Measurements from ENCODE around the gene NPIPB2.
"Not testable (repeated sequence)": the region's sequence is repeated elsewhere in the genome, so short reads cannot be mapped to it uniquely, and the experiment has no call there.

- not testable (repeated sequence) for TF ChIP-seq CTCF, POLR2A (IDR thresholded peaks at IDR 0.05)
Measured at GRCh38 chr16:11924046-11924445, 17.8 kb downstream of the NPIPB2 start.

Measured in heart left ventricle (tissue), 13 donors.